H1 (cell line): ENCODE measurements around the gene MCUB. TPM values are rescaled to one million over a fixed set of nuclear protein-coding genes. Genes with fewer than 3 reads are reported as not detected.

Experiments
- CTCF ChIA-PET: fragments of 300-600 bp; sonication (Branson Sonifier 250); formaldehyde crosslinking; loops from one replicate; lab custom pipeline; 2021; ENCODE audit not compliant: partially characterized antibody; lab: Charles Lee
- POLR2A ChIA-PET: fragments of 300-600 bp; sonication (Branson Sonifier 250); formaldehyde crosslinking; loops from one replicate; lab custom pipeline; 2021; ENCODE audit warnings: inconsistent platforms; ENCODE audit not compliant: partially characterized antibody; lab: Charles Lee
- DNase-seq, 2 experiments: peaks; one replicate each; pipeline versions ENCODE4 v3.0.0 to v3.0.0-alpha.2; 2010 to 2022; ENCODE audit warnings: low spot score in 2 of 2, low read depth in 1 of 2, mixed read lengths in 1 of 2
- FAIRE-seq: peaks from 2 replicates; lab custom pipeline; 2011; peaks lifted over from hg19 to GRCh38; lab: Jason Lieb, UNC
- H2AFZ ChIP-seq: 2 replicates; pipeline ENCODE4 v1.8.1; 2012; ENCODE audit warnings: low read length, inconsistent platforms
- H2AK5ac ChIP-seq: 2 replicates; pipeline ENCODE4 v1.6.1; 2013; ENCODE audit warnings: low read depth, low read length
- H2BK120ac ChIP-seq: replicated peaks from 2 replicates; pipeline ENCODE3; 2013; ENCODE audit warnings: low read depth, low read length, inconsistent platforms
- H2BK12ac ChIP-seq: 2 replicates; pipeline ENCODE4 v1.6.1; 2013; ENCODE audit warnings: low read depth, low read length
- H2BK15ac ChIP-seq: 2 replicates; pipeline ENCODE4 v1.6.1; 2013; ENCODE audit warnings: low read length
- H2BK20ac ChIP-seq: 2 replicates; pipeline ENCODE4 v1.6.1; 2013; ENCODE audit warnings: low read length
- H2BK5ac ChIP-seq: 2 replicates; pipeline ENCODE4 v1.6.1; 2013; ENCODE audit warnings: low read depth, low read length
- H3K14ac ChIP-seq: 2 replicates; pipeline ENCODE4 v1.6.1; 2013; ENCODE audit warnings: inconsistent platforms; ENCODE audit not compliant: insufficient read length
- H3K18ac ChIP-seq: 2 replicates; pipeline ENCODE4 v1.6.1; 2013; ENCODE audit warnings: low read length; ENCODE audit errors: extremely low read depth
- H3K23ac ChIP-seq: 2 replicates; pipeline ENCODE4 v1.6.1; 2013; ENCODE audit warnings: inconsistent platforms; ENCODE audit not compliant: insufficient read length
- H3K23me2 ChIP-seq: 2 replicates; pipeline ENCODE4 v1.6.1; 2013; ENCODE audit warnings: low read depth, low read length
- H3K27ac ChIP-seq: 2 replicates; pipeline ENCODE4 v1.6.1; 2011; ENCODE audit warnings: low read depth, low read length, inconsistent platforms
- H3K27me3 ChIP-seq, 4 experiments: replicated peaks in 1 of 4; 1 replicate in 1 of 4; 2 replicates in 3 of 4; pipeline versions ENCODE4 v1.6.1 to v1.8.1; 2011 to 2013; ENCODE audit warnings: low read length in 3 of 4, mild to moderate bottlenecking in 3 of 4, inconsistent platforms in 2 of 4, mixed read lengths in 2 of 4, moderate library complexity in 1 of 4; ENCODE audit not compliant: control insufficient read depth in 3 of 4, insufficient read depth in 3 of 4; ENCODE audit errors: extremely low read depth in 1 of 4
- H3K36me3 ChIP-seq, 4 experiments: 2 replicates each; pipeline versions ENCODE4 v1.6.1 to v1.8.1; 2011 to 2013; ENCODE audit warnings: mild to moderate bottlenecking in 4 of 4, low read length in 3 of 4, moderate library complexity in 2 of 4, control low read depth in 1 of 4, inconsistent platforms in 1 of 4; ENCODE audit not compliant: insufficient read depth in 4 of 4, control insufficient read depth in 2 of 4
- H3K4ac ChIP-seq: replicated peaks from 2 replicates; pipeline ENCODE3; 2013; ENCODE audit warnings: low read length, low read depth, mixed read lengths, inconsistent platforms; ENCODE audit not compliant: insufficient read length
- H3K4me1 ChIP-seq, 4 experiments: replicated peaks in 1 of 4; 1 replicate in 1 of 4; 2 replicates in 3 of 4; pipeline versions ENCODE4 v1.6.1 to v1.8.1; 2011 to 2013; ENCODE audit warnings: low read length in 3 of 4, inconsistent platforms in 2 of 4, mixed read lengths in 1 of 4; ENCODE audit not compliant: insufficient read depth in 4 of 4, control insufficient read depth in 3 of 4
- H3K4me2 ChIP-seq, 2 experiments: 2 replicates each; pipeline versions ENCODE4 v1.6.1 to v1.8.1; 2011 to 2013; ENCODE audit warnings: low read depth in 2 of 2, low read length in 2 of 2, control low read depth in 1 of 2, inconsistent platforms in 1 of 2, mild to moderate bottlenecking in 1 of 2; ENCODE audit not compliant: insufficient read depth in 1 of 2
- H3K4me3 ChIP-seq, 4 experiments: fragments of 200-600, 300-600 bp in 1 of 4; sonication (generic), shearing (Covaris generic), sonication (Bioruptor Twin) in 1 of 4; 2 replicates each; pipeline versions ENCODE4 v1.5.1 to v1.8.1; 2011 to 2016; ENCODE audit warnings: low read length in 4 of 4, low read depth in 3 of 4, control low read depth in 2 of 4, inconsistent platforms in 2 of 4, mild to moderate bottlenecking in 2 of 4, mixed read lengths in 1 of 4, moderate library complexity in 1 of 4; ENCODE audit not compliant: insufficient read depth in 2 of 4; ENCODE audit errors: extremely low read depth in 1 of 4
- H3K56ac ChIP-seq: replicated peaks from 2 replicates; pipeline ENCODE3; 2013; ENCODE audit warnings: low read depth, mild to moderate bottlenecking, mixed read lengths, low read length, inconsistent platforms; ENCODE audit not compliant: insufficient read length
- H3K79me1 ChIP-seq: 2 replicates; pipeline ENCODE4 v1.6.1; 2013; ENCODE audit warnings: low read depth, low read length, control low read depth
- H3K79me2 ChIP-seq, 2 experiments: 2 replicates each; pipeline versions ENCODE4 v1.6.1 to v1.8.1; 2012 to 2013; ENCODE audit warnings: low read length in 2 of 2, mild to moderate bottlenecking in 2 of 2, inconsistent platforms in 1 of 2; ENCODE audit not compliant: insufficient read depth in 2 of 2, control insufficient read depth in 1 of 2
- H3K9ac ChIP-seq, 4 experiments: replicated peaks in 1 of 4; 1 replicate in 1 of 4; 2 replicates in 3 of 4; pipeline versions ENCODE4 v1.6.1 to v1.8.1; 2011 to 2013; ENCODE audit warnings: low read depth in 3 of 4, low read length in 3 of 4, control low read depth in 2 of 4, mild to moderate bottlenecking in 2 of 4, moderate library complexity in 2 of 4, inconsistent platforms in 1 of 4; ENCODE audit errors: extremely low read depth in 1 of 4
- H3K9me3 ChIP-seq, 2 experiments: 2 replicates each; pipeline versions ENCODE4 v1.6.1 to v1.8.1; 2012 to 2013; ENCODE audit warnings: mild to moderate bottlenecking in 2 of 2, moderate library complexity in 2 of 2, control low read depth in 1 of 2, inconsistent platforms in 1 of 2, low read depth in 1 of 2, low read length in 1 of 2, mixed read lengths in 1 of 2; ENCODE audit not compliant: insufficient read depth in 2 of 2
- H4K20me1 ChIP-seq, 2 experiments: replicated peaks in 1 of 2; 2 replicates each; pipeline versions ENCODE3 to v1.8.1; 2011 to 2013; ENCODE audit warnings: inconsistent platforms in 2 of 2, low read length in 2 of 2, mild to moderate bottlenecking in 1 of 2; ENCODE audit not compliant: insufficient read depth in 2 of 2, control insufficient read depth in 1 of 2
- H4K5ac ChIP-seq: 2 replicates; pipeline ENCODE4 v1.6.1; 2013; ENCODE audit warnings: low read length, low read depth, mixed read lengths, inconsistent platforms; ENCODE audit not compliant: insufficient read length
- H4K8ac ChIP-seq: 2 replicates; pipeline ENCODE4 v1.8.0; 2013; ENCODE audit warnings: mild to moderate bottlenecking, moderate library complexity, low read length, inconsistent platforms; ENCODE audit not compliant: insufficient read depth; ENCODE audit errors: extremely low read depth
- H4K91ac ChIP-seq: replicated peaks from 2 replicates; pipeline ENCODE3; 2013; ENCODE audit warnings: low read length, mixed read lengths, inconsistent platforms; ENCODE audit not compliant: insufficient read length
- ASH2L ChIP-seq: fragments of 200-600, 300-600 bp; sonication (generic); IDR thresholded peaks from one replicate; pipeline ENCODE4 v1.7.1; 2017; ENCODE audit warnings: low read length
- BRCA1 ChIP-seq: IDR thresholded peaks from 2 replicates; pipeline ENCODE4 v1.6.1; 2012; ENCODE audit warnings: low read depth, low read length, improper control_type of control experiment
- CEBPB ChIP-seq: IDR thresholded peaks from 2 replicates; pipeline ENCODE4 v1.6.1; 2012; ENCODE audit warnings: low read depth, low read length
- CREB1 ChIP-seq: IDR thresholded peaks from 2 replicates; pipeline ENCODE4 v1.6.1; 2012; ENCODE audit warnings: inconsistent platforms
- EGR1 ChIP-seq: IDR thresholded peaks from 2 replicates; pipeline ENCODE4 v1.6.1; 2011; ENCODE audit warnings: low read depth, low read length, borderline replicate concordance
- EZH2 ChIP-seq: fragments of 200-600 bp; sonication (generic); IDR thresholded peaks from 2 replicates; pipeline ENCODE4 v1.7.1; 2012; ENCODE audit warnings: low read depth, mild to moderate bottlenecking, moderate library complexity, low read length, inconsistent platforms; ENCODE audit not compliant: severe bottlenecking
- GTF2F1 ChIP-seq: IDR thresholded peaks from 2 replicates; pipeline ENCODE4 v1.6.1; 2012; ENCODE audit warnings: low read depth, low read length, improper control_type of control experiment, borderline replicate concordance
- JUND ChIP-seq: IDR thresholded peaks from 2 replicates; pipeline ENCODE4 v1.6.1; 2011; ENCODE audit warnings: mild to moderate bottlenecking, improper control_type of control experiment, low read length
- KDM1A ChIP-seq: fragments of 200-600, 300-600 bp; sonication (generic); IDR thresholded peaks from 2 replicates; pipeline ENCODE4 v1.7.1; 2016; ENCODE audit warnings: mild to moderate bottlenecking, low read length, borderline replicate concordance
- KDM4A ChIP-seq: IDR thresholded peaks from one replicate; pipeline ENCODE4 v1.7.1; 2012; ENCODE audit warnings: low read depth, mild to moderate bottlenecking, moderate library complexity, low read length, inconsistent platforms; ENCODE audit not compliant: severe bottlenecking
- NRF1 ChIP-seq: IDR thresholded peaks from 2 replicates; pipeline ENCODE4 v1.6.1; 2011; ENCODE audit warnings: mild to moderate bottlenecking, low read depth, low read length, improper control_type of control experiment
- POLR2A ChIP-seq, 2 experiments: IDR thresholded peaks; 1 replicate in 1 of 2; 2 replicates in 1 of 2; pipeline ENCODE4 v1.6.1; 2011; ENCODE audit warnings: low read depth in 2 of 2, low read length in 2 of 2, mild to moderate bottlenecking in 2 of 2; ENCODE audit errors: control extremely low read depth in 1 of 2
- POLR2AphosphoS5 ChIP-seq: IDR thresholded peaks from 2 replicates; pipeline ENCODE4 v1.6.1; 2011; ENCODE audit warnings: low read depth, low read length
- SUZ12 ChIP-seq: fragments of 200-600 bp; sonication (generic); IDR thresholded peaks from 2 replicates; pipeline ENCODE4 v1.6.1; 2012; ENCODE audit warnings: mild to moderate bottlenecking, inconsistent platforms, low read length, moderate library complexity, mixed read lengths
- polyA plus RNA-seq, 7 experiments: library from polyadenylated mRNA; depleted of rRNA in 3 of 7; stranded (reverse) in 5 of 7; unstranded in 2 of 7; fragments of >200 nt in 5 of 7; fragments of 200-250 nt in 2 of 7; gene quantifications; 1 replicate in 5 of 7; 2 replicates in 1 of 7; 4 replicates in 1 of 7; pipeline versions ENCODE4 v1.2.1 to v1.2.3, GENCODE V29; 2011 to 2013; ENCODE audit warnings: missing spikeins in 2 of 7, mixed read lengths in 2 of 7
- total RNA-seq: library from RNA; stranded (reverse); fragmentation: NEBNext Ultra II Directional; extraction: Animal tissue kit (Norgen Biotek cat#: 25700); gene quantifications from 2 replicates; pipeline ENCODE4 v1.2.1, GENCODE V29; 2021
- TF ChIP-seq, protein P1 (sequence below): IDR thresholded peaks from 2 replicates; pipeline ENCODE4 v1.6.1; 2012; ENCODE audit warnings: low read length, inconsistent platforms

Gene MCUB
- total and polyA plus RNA-seq, 2 of the 8 experiments (the other 6 are each of a cell fraction or from before 2014, with no cell fraction given) = 15.2 to 19.4 TPM

DNA sequence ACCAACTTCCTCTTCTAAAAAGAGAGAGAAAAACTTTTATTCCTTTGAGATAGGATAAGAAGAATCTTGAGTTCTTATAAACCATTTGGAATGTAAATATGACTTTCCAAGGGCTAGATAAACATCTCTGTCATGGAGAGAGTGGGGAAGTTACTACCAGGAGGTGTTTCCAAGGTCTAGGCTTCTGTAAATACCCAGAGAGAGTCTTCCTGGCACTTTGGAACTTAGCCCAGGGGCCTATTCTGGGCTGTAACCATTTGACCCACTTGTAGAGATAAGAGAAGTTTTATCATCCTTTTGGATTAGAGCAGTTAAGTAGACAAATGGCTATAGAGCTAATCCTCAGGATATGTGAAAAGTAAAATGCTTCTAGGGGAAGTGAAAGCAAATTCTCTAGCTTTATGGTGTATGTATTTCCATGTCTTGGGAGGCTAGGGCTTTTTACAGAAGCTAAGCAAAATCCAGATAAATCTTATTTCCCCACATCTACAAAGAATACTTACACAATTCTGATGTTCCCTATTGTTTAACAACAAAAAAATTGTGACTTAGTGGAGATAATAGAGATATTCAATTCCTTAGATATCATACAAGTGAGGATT lies 51.1 kb downstream of the MCUB start:
- Histone ChIP-seq H2BK15ac (no peak overlapping the region), H3K23ac (no peak overlapping the region), H3K27ac (no peak overlapping the region), H2BK5ac (no peak overlapping the region), H3K56ac (no peak overlapping the region), H3K14ac (no peak overlapping the region), H2BK120ac (no peak overlapping the region), H4K8ac (no peak overlapping the region), H3K4me2 (no peak overlapping the region), H4K91ac (no peak overlapping the region), H2AFZ (no peak overlapping the region), H2BK20ac (no peak overlapping the region), H3K36me3 (no peaks in the 10 kb centered on the region), H3K4ac (no peak overlapping the region), H3K27me3 (no peaks in the 10 kb centered on the region), H3K4me1 (no peaks in the 10 kb centered on the region), H3K79me1 (no peaks in the 10 kb centered on the region), H3K18ac (no peak overlapping the region), H3K79me2 (no peaks in the 10 kb centered on the region), H2BK12ac (no peak overlapping the region), H3K4me3 (no peak overlapping the region), H3K9me3 (no peaks in the 10 kb centered on the region), H3K9ac (no peak overlapping the region), H4K20me1 (peaks cover 0 to 1% of the 10 kb centered on the region in 2 experiments), H2AK5ac (no peak overlapping the region), H3K23me2 (no peaks in the 10 kb centered on the region), H4K5ac (no peak overlapping the region)
- no peak for DNase-seq
- FAIRE-seq = no peak
- ChIA-PET POLR2A (no interaction called here), CTCF (no interaction called here)
- no peak for TF ChIP-seq SUZ12
- TF ChIP-seq, protein P1, sequence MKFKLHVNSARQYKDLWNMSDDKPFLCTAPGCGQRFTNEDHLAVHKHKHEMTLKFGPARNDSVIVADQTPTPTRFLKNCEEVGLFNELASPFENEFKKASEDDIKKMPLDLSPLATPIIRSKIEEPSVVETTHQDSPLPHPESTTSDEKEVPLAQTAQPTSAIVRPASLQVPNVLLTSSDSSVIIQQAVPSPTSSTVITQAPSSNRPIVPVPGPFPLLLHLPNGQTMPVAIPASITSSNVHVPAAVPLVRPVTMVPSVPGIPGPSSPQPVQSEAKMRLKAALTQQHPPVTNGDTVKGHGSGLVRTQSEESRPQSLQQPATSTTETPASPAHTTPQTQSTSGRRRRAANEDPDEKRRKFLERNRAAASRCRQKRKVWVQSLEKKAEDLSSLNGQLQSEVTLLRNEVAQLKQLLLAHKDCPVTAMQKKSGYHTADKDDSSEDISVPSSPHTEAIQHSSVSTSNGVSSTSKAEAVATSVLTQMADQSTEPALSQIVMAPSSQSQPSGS = no peak
- no peak for TF ChIP-seq KDM1A
- TF ChIP-seq KDM4A = no peak
- no peak for TF ChIP-seq EZH2
- no peak for TF ChIP-seq NRF1
- TF ChIP-seq BRCA1 = no peak
- no peak for TF ChIP-seq ASH2L
- no peak for TF ChIP-seq CREB1
- TF ChIP-seq EGR1 = no peak
- no peak for TF ChIP-seq CEBPB
- TF ChIP-seq GTF2F1 = no peak
- no peak for TF ChIP-seq POLR2AphosphoS5
- no peak for TF ChIP-seq POLR2A (IDR thresholded peaks at IDR 0.05; ENCODE audit: control extremely low read depth in 1 of 2, low read depth in 2 of 2, low read length in 2 of 2)
- TF ChIP-seq JUND = no peak
